Activated CD8-positive, alpha-beta memory T cell treated with anti-CD3 and anti-CD28 coated beads for 1 hour (primary cell): Measurements from ENCODE around the gene TAF15.

Experiments
- DNase-seq, 2 donors: peaks; one replicate each; pipeline ENCODE4 v3.0.0-alpha.2; 2020; ENCODE audit warnings: low read depth in 1 of 2; ENCODE audit errors: extremely low read depth in 1 of 2

The TAF15 gene

DNA sequence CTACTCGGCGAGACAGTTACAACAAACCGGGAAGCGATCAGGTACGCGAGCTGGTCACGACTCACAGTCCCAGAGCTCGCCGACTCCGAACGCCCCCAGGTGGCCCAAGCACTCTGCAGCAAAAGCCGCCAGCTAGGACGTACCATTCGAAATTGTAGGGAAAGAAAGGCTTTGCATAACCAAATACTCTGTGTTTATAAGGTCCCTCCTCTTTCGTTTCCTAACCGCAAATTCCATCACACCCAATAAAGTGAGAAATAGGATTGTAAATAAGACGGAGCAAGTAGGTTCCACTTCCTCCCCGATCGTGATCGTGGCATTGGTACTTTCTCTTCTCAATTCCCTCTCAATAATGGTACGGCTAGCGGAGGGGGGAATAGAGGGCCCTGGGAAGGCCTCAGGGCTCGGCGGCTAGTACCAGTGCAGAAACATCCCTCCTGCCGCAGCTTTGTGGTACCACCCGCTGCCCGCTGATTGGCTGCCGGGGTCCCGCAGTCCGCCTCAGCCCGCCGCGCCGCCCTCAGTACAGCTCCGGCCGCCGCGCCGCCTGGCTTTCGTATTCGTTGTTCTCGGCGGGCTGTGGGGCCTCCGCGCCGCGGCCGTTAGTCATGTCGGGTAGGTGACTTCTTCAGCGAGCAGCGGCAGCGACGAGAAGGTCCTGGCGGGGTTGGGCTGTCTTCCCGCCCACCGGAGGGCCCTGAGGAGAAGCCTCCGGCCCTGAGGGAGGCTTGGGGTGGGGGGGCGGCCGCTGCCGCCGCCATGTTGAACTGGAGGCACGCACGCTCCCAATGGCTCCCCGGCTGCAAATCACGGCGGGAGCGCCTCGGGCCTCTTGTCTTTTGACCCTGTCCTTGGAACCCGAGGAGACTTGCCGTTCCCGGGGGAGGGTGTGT is at the start of gene TAF15:
Gene TAF15 (plus strand): TSS at position 523 of the 893 bp plus-strand sequence. CDS start 86 bp downstream, at position 609.
- DNase-seq = peak; percentile 91

DNA sequence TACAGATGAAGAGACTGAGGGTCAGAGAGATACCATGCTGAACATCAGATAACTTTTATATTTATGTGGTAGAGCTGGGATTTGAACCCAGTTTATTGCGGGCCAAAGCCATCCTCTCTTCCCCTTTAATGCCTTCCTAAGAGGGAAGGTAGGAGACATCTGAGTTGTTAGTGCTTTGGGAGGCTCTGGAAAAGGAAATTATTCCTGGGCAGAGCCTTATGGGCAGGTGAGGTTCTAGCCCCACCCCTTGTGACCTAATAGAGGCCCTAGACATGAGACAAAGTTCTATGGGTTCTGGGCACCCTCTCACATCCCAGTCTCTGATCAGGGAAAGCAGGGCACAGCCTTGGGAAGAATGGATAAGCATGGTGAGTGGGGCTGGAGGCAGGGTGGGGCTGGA is 48.7 kb upstream of the TAF15 start, which contains the start of gene C17orf50:
Gene C17orf50 (plus strand): TSS at position 301 of the 400 bp plus-strand sequence. CDS start 55 bp downstream, at position 356.
- DNase-seq = no peak

DNA sequence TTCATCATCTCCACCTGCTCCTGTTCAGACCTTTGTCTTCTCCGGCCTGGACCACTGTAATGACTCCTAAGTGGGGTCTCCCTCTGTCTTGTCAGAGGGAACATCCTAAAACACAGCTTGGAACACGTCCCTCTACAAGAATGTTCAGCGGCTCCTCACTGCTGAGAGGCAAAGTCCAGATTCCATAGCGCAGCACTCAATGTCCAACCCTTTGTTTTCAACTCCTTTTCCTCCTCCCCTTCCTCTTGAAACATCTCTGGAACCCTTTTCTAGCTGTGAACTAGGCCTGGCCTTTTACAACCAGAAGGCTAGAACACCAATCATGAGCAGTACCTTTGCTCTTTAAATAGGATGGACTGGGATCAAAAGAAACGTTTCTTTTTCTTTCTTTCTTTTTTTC is 47.7 kb upstream of the TAF15 start:
- DNase-seq = no peak

- no peak for DNase-seq
Observed at GRCh38 chr17:35763767-35764122, 45.5 kb upstream of the TAF15 start.

GRCh38 chr17:35764123-35764991 is 44.9 kb upstream of the TAF15 start:
- DNase-seq = peak; percentile 62 to 78

DNA sequence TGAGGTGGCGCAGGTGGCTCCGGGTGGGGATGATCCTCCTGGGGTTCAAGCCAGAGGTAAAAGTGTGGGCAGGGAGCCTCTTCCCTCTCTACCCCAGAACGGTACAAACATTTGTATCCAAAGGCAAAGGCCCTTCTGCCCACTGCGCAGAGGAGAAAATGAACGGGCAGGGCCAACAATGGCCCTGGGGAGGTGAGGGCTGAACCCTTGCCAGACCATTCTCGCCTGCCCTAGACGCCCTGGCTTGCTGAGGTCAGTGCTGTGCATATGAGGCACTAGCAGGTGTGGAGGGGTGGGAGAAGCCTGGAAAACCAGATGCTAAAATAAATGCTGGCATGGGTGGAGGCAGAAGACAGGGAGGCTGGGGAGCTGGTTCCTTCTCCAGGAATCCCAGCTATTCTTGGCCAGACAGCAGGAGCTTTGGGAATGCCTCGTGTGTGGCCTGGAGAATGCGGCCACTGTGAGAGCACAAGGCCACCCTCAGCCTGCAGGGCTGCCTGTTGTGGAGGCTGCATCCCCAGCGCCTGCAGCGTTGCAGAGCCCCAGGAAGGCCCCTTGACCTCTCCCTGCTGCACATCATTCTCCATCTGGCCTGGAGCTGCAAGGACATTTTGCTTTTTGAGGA is 44.1 kb upstream of the TAF15 start:
- DNase-seq = no peak

DNA sequence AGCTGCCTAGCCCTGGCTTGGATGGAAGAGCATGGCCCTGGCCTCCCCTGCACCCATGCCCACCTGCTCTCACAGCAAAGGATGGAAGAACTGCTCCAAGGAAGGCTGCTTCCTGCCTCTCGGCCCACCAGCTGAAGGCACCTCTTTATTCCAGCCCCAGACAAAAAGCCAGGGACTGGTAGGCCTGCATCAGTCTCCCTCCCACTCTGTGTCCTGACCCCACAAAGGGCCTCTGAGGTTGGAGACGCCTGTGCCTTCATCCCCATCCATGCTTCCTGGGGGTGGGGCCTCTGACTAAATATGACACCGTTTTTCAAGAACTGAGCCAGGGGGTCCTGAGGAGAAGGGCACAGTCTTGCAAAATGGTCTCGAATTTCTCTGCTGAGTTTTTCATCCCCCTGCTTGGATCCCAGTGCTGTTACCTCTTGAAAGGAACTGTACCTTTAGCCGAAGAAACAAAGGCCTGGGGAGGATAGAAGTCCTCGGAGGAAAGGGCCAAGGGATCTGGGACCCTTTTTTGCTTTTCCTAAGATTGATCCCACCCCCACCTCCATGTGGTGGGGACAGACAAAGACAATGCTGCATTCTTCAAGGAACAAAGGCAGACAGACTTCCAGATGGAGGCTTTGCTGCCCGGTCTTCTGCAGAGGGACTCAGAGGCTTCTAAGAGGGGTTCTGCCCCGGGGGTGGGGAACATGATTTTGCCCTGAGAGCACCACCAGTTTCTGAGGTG is 43.4 kb upstream of the TAF15 start:
- DNase-seq = no peak

- DNase-seq = no peak
Observed at GRCh38 chr17:35766489-35766877, 42.8 kb upstream of the TAF15 start.

GRCh38 chr17:35766903-35767510 is 42.3 kb upstream of the TAF15 start:
- no peak for DNase-seq

DNA sequence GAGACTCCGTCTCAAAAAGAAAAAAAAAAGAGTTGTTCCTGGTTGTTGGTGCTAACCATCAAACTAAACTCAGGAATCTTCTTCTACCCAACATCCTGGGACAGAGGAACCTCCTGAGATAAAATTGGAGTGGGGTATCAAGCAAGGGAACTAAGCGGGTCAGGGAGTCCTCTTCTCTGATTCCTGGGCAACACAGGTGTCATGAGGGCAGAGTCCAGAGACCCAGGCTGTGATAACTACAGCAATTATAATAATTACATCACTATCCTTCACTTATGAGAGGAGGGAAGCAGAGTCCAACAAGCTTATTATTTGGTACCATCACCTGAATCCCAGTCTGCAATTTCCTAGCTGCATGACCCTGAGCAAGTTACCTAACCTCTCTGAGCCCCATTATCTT is 40.5 kb upstream of the TAF15 start:
- no peak for DNase-seq

DNA sequence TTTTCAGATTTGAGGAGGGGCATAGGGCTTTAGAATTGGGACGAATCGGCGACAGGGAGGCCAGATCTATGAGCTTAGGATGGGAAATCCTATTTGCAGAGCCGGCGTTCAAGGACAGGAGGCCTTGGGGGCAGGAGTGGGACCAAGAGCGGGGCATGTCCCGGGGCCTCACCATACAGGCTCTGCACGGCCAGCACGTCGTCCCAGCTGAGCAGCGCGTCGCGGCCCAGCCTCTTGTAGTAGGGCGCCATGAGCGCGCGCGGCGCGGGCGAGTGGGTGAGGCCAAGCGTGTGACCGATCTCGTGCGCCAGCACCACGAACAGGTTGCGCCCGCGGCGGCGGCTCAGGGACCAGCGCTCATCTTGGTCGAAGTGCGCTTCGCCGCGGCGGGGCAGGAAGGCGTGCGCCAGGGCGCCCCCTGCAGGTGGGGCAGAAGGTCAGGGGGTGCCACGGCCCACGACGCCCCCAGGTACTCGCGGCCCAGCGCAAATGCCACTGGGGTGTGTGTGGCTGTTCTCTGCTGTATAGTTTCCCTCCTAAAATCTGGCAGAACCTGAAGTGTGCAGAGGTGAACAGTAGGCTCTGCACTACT is 39.3 kb upstream of the TAF15 start:
- DNase-seq = no peak

GRCh38 chr17:35773129-35773528 is 36.2 kb upstream of the TAF15 start:
- no peak for DNase-seq

GRCh38 chr17:35773679-35774425 is 35.4 kb upstream of the TAF15 start:
- no peak for DNase-seq

GRCh38 chr17:35774499-35774898 is 34.8 kb upstream of the TAF15 start:
- no peak for DNase-seq

DNA sequence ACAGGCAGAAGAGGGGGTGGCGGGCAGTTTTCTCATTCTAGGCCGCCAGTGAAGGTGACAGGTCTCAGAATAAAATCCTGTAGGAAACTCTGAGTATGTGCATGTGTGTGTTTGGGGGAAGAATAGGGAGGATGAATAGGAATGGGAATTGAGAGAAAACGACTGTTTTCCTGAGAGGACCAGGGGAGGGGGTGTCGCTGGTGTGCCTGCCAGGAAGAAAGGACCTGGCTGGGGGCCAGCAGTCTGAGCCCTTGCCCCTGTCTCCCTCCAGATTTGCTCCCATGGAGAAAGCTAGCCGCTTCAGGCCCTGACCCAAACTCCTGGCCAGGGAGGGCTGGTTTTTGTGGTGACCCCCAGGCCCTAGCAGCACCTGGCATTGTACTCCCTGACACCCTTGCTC is 34.2 kb upstream of the TAF15 start:
- no peak for DNase-seq

GRCh38 chr17:35775583-35775982 is 33.7 kb upstream of the TAF15 start:
- DNase-seq = no peak

DNA sequence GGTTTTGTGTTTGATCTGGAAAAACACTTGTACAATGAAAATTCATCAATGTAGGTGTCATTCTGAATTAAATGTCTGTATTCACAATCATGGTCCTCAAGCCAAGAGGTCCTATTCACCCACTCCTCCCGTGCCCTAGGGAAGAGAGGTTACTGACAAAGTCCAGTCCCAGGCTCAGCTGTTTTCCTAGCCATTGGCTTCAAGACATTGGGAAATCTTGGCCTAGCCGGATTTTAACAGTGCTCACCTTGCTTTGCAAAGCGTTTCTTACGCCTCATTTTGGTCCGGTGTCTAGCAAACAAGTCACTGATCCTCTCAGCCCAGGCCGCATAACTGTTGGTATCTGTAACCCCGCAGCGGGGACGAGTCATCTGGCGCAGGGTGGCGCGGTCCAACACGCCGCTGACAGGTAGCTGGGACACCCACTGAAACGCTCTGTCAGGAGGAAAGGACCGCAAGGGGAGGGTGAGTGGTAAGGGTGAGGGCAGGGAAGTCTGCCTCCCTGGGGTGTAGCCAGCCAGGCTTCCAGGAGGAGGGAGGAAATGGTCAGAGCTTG is 30.6 kb upstream of the TAF15 start:
- DNase-seq = no peak

- no peak for DNase-seq
Observed at GRCh38 chr17:35780950-35781349, 28.3 kb upstream of the TAF15 start.

- DNase-seq = no peak
Observed at GRCh38 chr17:35784895-35785294, 24.4 kb upstream of the TAF15 start.
